NK-92 treated with Interleukin-12 subunit alpha and Interleukin-12 subunit beta, amount 100 ng/mL, for 24 hours (cell line): ENCODE data around the gene CDK19.
"Not testable (repeated sequence)": the region's sequence is repeated elsewhere in the genome, so short reads cannot be mapped to it uniquely, and the experiment has no call there.

Experiments
- DNase-seq: peaks from one replicate; lab custom pipeline; 2025; lab: John Stamatoyannopoulos, UW

CDK19 gene

GRCh38 chr6:110815411-110816409 lies at the start of gene CDK19:
Gene CDK19, minus strand, starts transcription at chr6:110815469. Its CDS starts 333 bp downstream, at chr6:110815136.
- DNase-seq, result peak; percentile 98

GRCh38 chr6:110864824-110865223 lies 49.6 kb upstream of the CDK19 start:
- no peak for DNase-seq

GRCh38 chr6:110859335-110859792 lies 44.1 kb upstream of the CDK19 start:
- no peak for DNase-seq

GRCh38 chr6:110858562-110859214 lies 43.4 kb upstream of the CDK19 start:
- no peak for DNase-seq

GRCh38 chr6:110858016-110858415 lies 42.7 kb upstream of the CDK19 start:
- DNase-seq, result no peak

- no peak for DNase-seq
Measured at GRCh38 chr6:110856296-110856695, 41.0 kb upstream of the CDK19 start.

GRCh38 chr6:110853754-110854477 lies 38.6 kb upstream of the CDK19 start:
- no peak for DNase-seq

- DNase-seq, result no peak
Measured at GRCh38 chr6:110852773-110853172, 37.5 kb upstream of the CDK19 start.

- DNase-seq, result no peak
Measured at GRCh38 chr6:110849781-110850180, 34.5 kb upstream of the CDK19 start.

- no peak for DNase-seq
Measured at GRCh38 chr6:110841266-110841665, 26.0 kb upstream of the CDK19 start.

- not testable (repeated sequence) for DNase-seq
Measured at GRCh38 chr6:110835751-110836150, 20.5 kb upstream of the CDK19 start.

GRCh38 chr6:110833831-110834230 lies 18.6 kb upstream of the CDK19 start:
- no peak for DNase-seq

- DNase-seq, result no peak
Measured at GRCh38 chr6:110831405-110831804, 16.1 kb upstream of the CDK19 start.

GRCh38 chr6:110828396-110828795 lies 13.1 kb upstream of the CDK19 start:
- no peak for DNase-seq

- no peak for DNase-seq
Measured at GRCh38 chr6:110826236-110827129, 11.2 kb upstream of the CDK19 start.

- no peak for DNase-seq
Measured at GRCh38 chr6:110823146-110823545, 7.9 kb upstream of the CDK19 start.

GRCh38 chr6:110822249-110822648 lies 7.0 kb upstream of the CDK19 start:
- DNase-seq, result no peak

GRCh38 chr6:110816677-110817076 lies 1.4 kb upstream of the CDK19 start:
- DNase-seq, result peak; percentile 26

GRCh38 chr6:110815015-110815410 lies 256 bp downstream of the CDK19 start:
- no peak for DNase-seq

- peak; percentile 46 for DNase-seq
Measured at GRCh38 chr6:110814102-110815014, 911 bp downstream of the CDK19 start.
